ENCODE measurements around the gene MAK. TPM values are rescaled to one million over a fixed set of nuclear protein-coding genes. Genes with fewer than 3 reads are reported as not detected.
"Not testable (repeated sequence)": the region's sequence is repeated elsewhere in the genome, so short reads cannot be mapped to it uniquely, and the experiment has no call there.

Gene MAK
- polyA plus RNA-seq, 3 donors from 2014 or later = 0.06 to 0.18 TPM; not detected in 1

- DNase-seq = no peak
- Mint-ChIP-seq H3K36me3 (no peaks in the 10 kb centered on the region), H3K4me1 (no peaks in the 10 kb centered on the region), H3K9me3 (peaks cover 0 to 5% (median 0%) of the 10 kb centered on the region in 6 donors), H3K27me3 (ENCODE audit: low read depth in 3 of 3) (peaks cover 2 to 22% (median 11%) of the 10 kb centered on the region in 3 donors), H3K27ac (no peak overlapping the region), H3K4me3 (no peak overlapping the region)
Observed at GRCh38 chr6:10874207-10874606, 35.9 kb upstream of the MAK start.

GRCh38 chr6:10873374-10873773 lies 35.0 kb upstream of the MAK start:
- H3K27ac Mint-ChIP-seq = no peak overlapping the region
- H3K36me3 Mint-ChIP-seq = no peaks in the 10 kb centered on the region
- no peaks in the 10 kb centered on the region for H3K4me1 Mint-ChIP-seq
- H3K9me3 Mint-ChIP-seq = peaks cover 0 to 7% (median 0%) of the 10 kb centered on the region in 6 donors
- peaks cover 2 to 15% (median 8%) of the 10 kb centered on the region in 3 donors for H3K27me3 Mint-ChIP-seq (ENCODE audit: low read depth in 3 of 3)
- DNase-seq = no peak
- H3K4me3 Mint-ChIP-seq = no peak overlapping the region

GRCh38 chr6:10867952-10868351 lies 29.6 kb upstream of the MAK start:
- DNase-seq = no peak
- Mint-ChIP-seq H3K9me3 (peaks cover 0 to 7% (median 0%) of the 10 kb centered on the region in 6 donors), H3K27ac (no peak overlapping the region), H3K4me1 (no peaks in the 10 kb centered on the region), H3K27me3 (ENCODE audit: low read depth in 3 of 3) (peaks cover 0 to 10% (median 1%) of the 10 kb centered on the region in 3 donors), H3K36me3 (no peaks in the 10 kb centered on the region), H3K4me3 (no peak overlapping the region)

GRCh38 chr6:10866709-10867108 lies 28.4 kb upstream of the MAK start:
- H3K36me3 Mint-ChIP-seq, H3K9me3 Mint-ChIP-seq, H3K4me3 Mint-ChIP-seq, H3K4me1 Mint-ChIP-seq, H3K27ac Mint-ChIP-seq, DNase-seq: not testable (repeated sequence)
- H3K27me3 Mint-ChIP-seq (ENCODE audit: low read depth in 3 of 3) = peaks cover 0 to 10% (median 1%) of the 10 kb centered on the region in 3 donors

- not testable (repeated sequence) for H3K27me3 Mint-ChIP-seq (ENCODE audit: low read depth in 3 of 3); DNase-seq; H3K36me3 Mint-ChIP-seq; H3K27ac Mint-ChIP-seq; H3K4me3 Mint-ChIP-seq; H3K9me3 Mint-ChIP-seq; H3K4me1 Mint-ChIP-seq
Observed at GRCh38 chr6:10863031-10863430, 24.7 kb upstream of the MAK start.

- H3K27ac Mint-ChIP-seq = no peak overlapping the region
- DNase-seq = no peak
- H3K36me3 Mint-ChIP-seq = no peaks in the 10 kb centered on the region
- H3K27me3 Mint-ChIP-seq (ENCODE audit: low read depth in 3 of 3) = peaks cover 0 to 4% (median 0%) of the 10 kb centered on the region in 3 donors
- no peak overlapping the region for H3K4me3 Mint-ChIP-seq
- H3K4me1 Mint-ChIP-seq = no peaks in the 10 kb centered on the region
- H3K9me3 Mint-ChIP-seq = no peaks in the 10 kb centered on the region
Observed at GRCh38 chr6:10862361-10862760, 24.0 kb upstream of the MAK start.

GRCh38 chr6:10861086-10861485 lies 22.7 kb upstream of the MAK start:
- Mint-ChIP-seq H3K27me3 (ENCODE audit: low read depth in 3 of 3) (peaks cover 0 to 4% (median 0%) of the 10 kb centered on the region in 3 donors), H3K9me3 (no peaks in the 10 kb centered on the region), H3K36me3 (no peaks in the 10 kb centered on the region), H3K4me1 (no peaks in the 10 kb centered on the region), H3K27ac (no peak overlapping the region), H3K4me3 (no peak overlapping the region)
- no peak for DNase-seq

- H3K36me3 Mint-ChIP-seq = peaks cover 0 to 7% (median 0%) of the 10 kb centered on the region in 3 donors
- H3K27me3 Mint-ChIP-seq (ENCODE audit: low read depth in 3 of 3) = peaks cover 0 to 5% (median 0%) of the 10 kb centered on the region in 3 donors
- H3K9me3 Mint-ChIP-seq = peaks cover 11 to 18% (median 16%) of the 10 kb centered on the region in 6 donors
- H3K4me1 Mint-ChIP-seq = no peaks in the 10 kb centered on the region
- no peak for DNase-seq
- H3K27ac Mint-ChIP-seq = no peak overlapping the region
- H3K4me3 Mint-ChIP-seq = no peak overlapping the region
Observed at GRCh38 chr6:10857259-10857658, 18.9 kb upstream of the MAK start.

GRCh38 chr6:10854922-10855632 lies 16.7 kb upstream of the MAK start:
- DNase-seq = no peak
- Mint-ChIP-seq H3K27ac (no peak overlapping the region), H3K4me1 (no peaks in the 10 kb centered on the region), H3K27me3 (ENCODE audit: low read depth in 3 of 3) (peaks cover 1 to 2% (median 2%) of the 10 kb centered on the region in 3 donors), H3K4me3 (no peak overlapping the region), H3K36me3 (peaks cover 0 to 7% (median 0%) of the 10 kb centered on the region in 3 donors), H3K9me3 (peaks cover 11 to 18% (median 16%) of the 10 kb centered on the region in 6 donors)

GRCh38 chr6:10853849-10854300 lies 15.5 kb upstream of the MAK start:
- not testable (repeated sequence) for H3K4me3 Mint-ChIP-seq; H3K27ac Mint-ChIP-seq; H3K27me3 Mint-ChIP-seq (ENCODE audit: low read depth in 3 of 3); H3K4me1 Mint-ChIP-seq; H3K36me3 Mint-ChIP-seq; DNase-seq
- peaks cover 11 to 18% (median 16%) of the 10 kb centered on the region in 6 donors for H3K9me3 Mint-ChIP-seq

- Mint-ChIP-seq H3K4me1 (no peaks in the 10 kb centered on the region), H3K9me3 (peaks cover 11 to 18% (median 16%) of the 10 kb centered on the region in 6 donors), H3K36me3 (peaks cover 0 to 7% (median 0%) of the 10 kb centered on the region in 3 donors), H3K27ac (no peak overlapping the region), H3K4me3 (no peak overlapping the region), H3K27me3 (ENCODE audit: low read depth in 3 of 3) (peaks cover 1 to 2% (median 2%) of the 10 kb centered on the region in 3 donors)
- no peak for DNase-seq
Observed at GRCh38 chr6:10852361-10852960, 14.1 kb upstream of the MAK start.

- no peak for DNase-seq
- no peak overlapping the region for H3K27ac Mint-ChIP-seq
- no peaks in the 10 kb centered on the region for H3K4me1 Mint-ChIP-seq
- peaks cover 11 to 18% (median 16%) of the 10 kb centered on the region in 6 donors for H3K9me3 Mint-ChIP-seq
- H3K27me3 Mint-ChIP-seq (ENCODE audit: low read depth in 3 of 3) = peaks cover 1 to 4% (median 2%) of the 10 kb centered on the region in 3 donors
- no peak overlapping the region for H3K4me3 Mint-ChIP-seq
- H3K36me3 Mint-ChIP-seq = peaks cover 0 to 7% (median 0%) of the 10 kb centered on the region in 3 donors
Observed at GRCh38 chr6:10850728-10851127, 12.4 kb upstream of the MAK start.

GRCh38 chr6:10849901-10850300 lies 11.6 kb upstream of the MAK start:
- H3K27me3 Mint-ChIP-seq (ENCODE audit: low read depth in 3 of 3) = peaks cover 1 to 7% (median 2%) of the 10 kb centered on the region in 3 donors
- peaks cover 11 to 16% (median 15%) of the 10 kb centered on the region in 6 donors for H3K9me3 Mint-ChIP-seq
- H3K27ac Mint-ChIP-seq = no peak overlapping the region
- no peaks in the 10 kb centered on the region for H3K4me1 Mint-ChIP-seq
- DNase-seq = no peak
- peaks cover 0 to 7% (median 0%) of the 10 kb centered on the region in 3 donors for H3K36me3 Mint-ChIP-seq
- H3K4me3 Mint-ChIP-seq = no peak overlapping the region

- Mint-ChIP-seq H3K36me3 (no peaks in the 10 kb centered on the region), H3K4me1 (no peaks in the 10 kb centered on the region), H3K9me3 (peaks cover 0 to 3% (median 0%) of the 10 kb centered on the region in 6 donors), H3K27ac (no peak overlapping the region), H3K27me3 (ENCODE audit: low read depth in 3 of 3) (peaks cover 2 to 19% (median 5%) of the 10 kb centered on the region in 3 donors), H3K4me3 (no peak overlapping the region)
- DNase-seq = no peak
Observed at GRCh38 chr6:10847684-10848083, 9.3 kb upstream of the MAK start.

Measured in immature natural killer cell (primary cell).